SU-DHL-6 (cell line): ENCODE data around the gene DNAH9.

Experiments used
- H2AFZ ChIP-seq: fragments of 200-600 bp; sonication (generic); 2 replicates; pipeline ENCODE4 v1.6.1; 2014; ENCODE audit warnings: low read depth, mild to moderate bottlenecking, moderate library complexity, mixed read lengths, antibody characterized with exemption, low read length; ENCODE audit not compliant: severe bottlenecking
- H3F3A ChIP-seq: fragments of 200-600 bp; shearing (Covaris generic); 2 replicates; pipeline ENCODE4 v1.6.0; 2016; ENCODE audit warnings: antibody characterized with exemption, mild to moderate bottlenecking; ENCODE audit not compliant: insufficient read depth
- H3K27ac ChIP-seq: fragments of 200-600 bp; sonication (generic); 2 replicates; pipeline ENCODE4 v1.5.1; 2016; ENCODE audit warnings: low read depth, mild to moderate bottlenecking, low read length, moderate library complexity, mixed read lengths
- H3K27me3 ChIP-seq: fragments of 200-600 bp; sonication (generic), shearing (Covaris generic); 2 replicates; pipeline ENCODE4 v1.6.0; 2014; ENCODE audit warnings: mild to moderate bottlenecking, low read length
- H3K36me3 ChIP-seq: fragments of 200-600 bp; sonication (generic); 2 replicates; pipeline ENCODE4 v1.6.1; 2014; ENCODE audit warnings: mild to moderate bottlenecking, low read length, mixed read lengths
- H3K4me2 ChIP-seq: fragments of 300-600, 200-600 bp; shearing (Covaris generic), sonication (generic); 2 replicates; pipeline ENCODE4 v1.6.0; 2014; ENCODE audit warnings: low read length, low read depth, mild to moderate bottlenecking; ENCODE audit not compliant: poor library complexity, severe bottlenecking
- H3K4me3 ChIP-seq: fragments of 200-600 bp; sonication (generic); 2 replicates; pipeline ENCODE4 v1.5.1; 2014; ENCODE audit warnings: antibody characterized with exemption, low read length, mild to moderate bottlenecking, mixed read lengths; ENCODE audit not compliant: insufficient read depth, poor library complexity, severe bottlenecking
- H3K79me2 ChIP-seq: fragments of 200-600 bp; sonication (generic); 2 replicates; pipeline ENCODE4 v1.6.1; 2014; ENCODE audit warnings: mild to moderate bottlenecking, low read length, moderate library complexity; ENCODE audit not compliant: insufficient read depth
- H3K9ac ChIP-seq: fragments of 200-600 bp; sonication (generic); 2 replicates; pipeline ENCODE4 v1.7.0; 2014; ENCODE audit warnings: mild to moderate bottlenecking, low read length
- H3K9me2 ChIP-seq: fragments of 200-600 bp; sonication (generic); replicated peaks from 2 replicates; pipeline ENCODE4 v1.6.1; 2014; ENCODE audit warnings: low read length; ENCODE audit not compliant: insufficient read depth
- H3K9me3 ChIP-seq: fragments of 200-600 bp; sonication (generic); 2 replicates; pipeline ENCODE4 v1.6.1; 2014; ENCODE audit warnings: low read length, mixed read lengths; ENCODE audit not compliant: insufficient read depth
- H4K20me1 ChIP-seq: fragments of 200-600 bp; sonication (generic); 2 replicates; pipeline ENCODE4 v1.6.1; 2014; ENCODE audit warnings: low read depth, mild to moderate bottlenecking, antibody characterized with exemption, low read length, moderate library complexity, mixed read lengths
- CTCF ChIP-seq: fragments of 200-600 bp; sonication (generic); IDR thresholded peaks from one replicate; pipeline ENCODE4 v1.5.1; 2017; ENCODE audit warnings: antibody characterized with exemption, mild to moderate bottlenecking, low read length, moderate library complexity; ENCODE audit not compliant: insufficient read depth, poor library complexity, severe bottlenecking
- EZH2phosphoT487 ChIP-seq: fragments of 200-600 bp; sonication (generic), shearing (Covaris generic); conservative IDR thresholded peaks from 2 replicates; pipeline ENCODE4 v1.6.1; 2018; ENCODE audit warnings: mild to moderate bottlenecking, antibody characterized with exemption, low read length, moderate library complexity, mixed read lengths

Gene DNAH9

GRCh38 chr17:11598274-11599221 is at the start of gene DNAH9:
Gene DNAH9, plus strand, starts transcription at chr17:11598470. Its CDS starts 29 bp downstream, at chr17:11598499.
- H3K4me2 ChIP-seq: no peak within 1 kb of the TSS

GRCh38 chr17:11550431-11550830 is 47.8 kb upstream of the DNAH9 start:
- Histone ChIP-seq H3K36me3 (no peaks in the 10 kb centered on the region), H3K4me3 (no peak overlapping the region), H3K9me3 (no peaks in the 10 kb centered on the region), H3K9ac (no peak overlapping the region), H3K27me3 (no peaks in the 10 kb centered on the region), H3F3A (no peaks in the 10 kb centered on the region), H3K27ac (no peak overlapping the region), H2AFZ (no peak overlapping the region), H4K20me1 (no peaks in the 10 kb centered on the region), H3K9me2 (no peaks in the 10 kb centered on the region), H3K4me2 (no peak overlapping the region), H3K79me2 (no peaks in the 10 kb centered on the region)
- TF ChIP-seq CTCF (no peak), EZH2phosphoT487 (no peak)

More at GRCh38 chr17:11598274-11599221, at the start of gene DNAH9:
- Histone ChIP-seq H3K27me3 (no peaks in the 10 kb centered on the region), H3K4me3 (no peak within 1 kb of the TSS), H3K9me2 (no peaks in the 10 kb centered on the region), H3K9ac (no peak within 1 kb of the TSS), H3F3A (no peaks in the 10 kb centered on the region), H3K27ac (no peak within 1 kb of the TSS), H3K36me3 (no peaks in the 10 kb centered on the region), H2AFZ (no peak within 1 kb of the TSS), H3K79me2 (no peaks in the 10 kb centered on the region), H3K9me3 (no peaks in the 10 kb centered on the region), H4K20me1 (no peaks in the 10 kb centered on the region)
- TF ChIP-seq EZH2phosphoT487 (no peak), CTCF (no peak)

- no peaks in the 10 kb centered on the region for H3K36me3 ChIP-seq
- no peak for TF ChIP-seq EZH2phosphoT487
- TF ChIP-seq CTCF: no peak
- H3F3A ChIP-seq: no peaks in the 10 kb centered on the region
- H3K27ac ChIP-seq: no peak overlapping the region
- no peaks in the 10 kb centered on the region for H3K27me3 ChIP-seq
- H2AFZ ChIP-seq: no peak overlapping the region
- H3K4me2 ChIP-seq: no peak overlapping the region
- H3K79me2 ChIP-seq: no peaks in the 10 kb centered on the region
- H3K9me2 ChIP-seq: no peaks in the 10 kb centered on the region
- no peak overlapping the region for H3K4me3 ChIP-seq
- H3K9me3 ChIP-seq: no peaks in the 10 kb centered on the region
- no peak overlapping the region for H3K9ac ChIP-seq
- H4K20me1 ChIP-seq: no peaks in the 10 kb centered on the region
Measured at GRCh38 chr17:11551442-11551841, 46.8 kb upstream of the DNAH9 start.
